ENCODE data around the gene PRLR.

PRLR gene

DNA sequence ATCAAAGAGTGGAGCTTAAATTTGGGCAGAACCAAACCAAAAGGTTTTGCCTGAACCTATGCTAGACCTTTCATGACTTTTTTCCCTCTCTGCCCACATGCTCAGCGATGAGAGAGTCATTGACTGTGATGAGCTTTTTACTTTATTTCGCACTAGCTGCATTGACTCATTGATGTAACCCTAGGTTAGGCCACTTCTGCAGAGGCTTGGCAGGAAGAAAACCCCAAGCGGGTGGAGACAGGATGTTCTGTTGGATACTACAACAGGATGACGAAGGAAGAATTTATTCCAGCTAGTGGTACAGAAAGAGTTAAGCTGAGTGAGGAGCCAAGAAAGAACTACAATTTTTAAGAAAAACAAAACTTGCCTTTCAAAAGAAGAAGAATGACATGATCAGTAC, 201.0 kb downstream of the PRLR start:
- DNase-seq = no peak

DNA sequence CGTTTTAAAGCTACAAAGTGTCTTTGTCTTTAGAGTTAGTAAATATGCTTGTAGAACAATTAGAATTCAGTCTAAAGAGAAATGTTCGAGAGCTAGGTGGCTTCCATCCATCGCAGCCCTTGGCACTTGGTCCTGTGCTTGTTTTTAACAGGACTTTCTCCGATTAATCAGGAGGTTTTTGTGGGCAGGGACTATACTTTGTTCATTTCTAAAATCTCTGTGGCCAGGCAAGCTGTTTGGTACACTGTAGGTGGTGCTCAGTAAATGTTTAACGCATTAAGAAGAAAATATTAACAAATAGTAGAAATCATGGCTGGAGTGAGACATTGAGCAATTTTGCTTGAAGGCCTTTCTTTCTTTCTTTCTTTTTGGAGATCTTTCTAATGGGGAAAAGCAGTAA, 203.3 kb downstream of the PRLR start:
- no peak for DNase-seq

DNA sequence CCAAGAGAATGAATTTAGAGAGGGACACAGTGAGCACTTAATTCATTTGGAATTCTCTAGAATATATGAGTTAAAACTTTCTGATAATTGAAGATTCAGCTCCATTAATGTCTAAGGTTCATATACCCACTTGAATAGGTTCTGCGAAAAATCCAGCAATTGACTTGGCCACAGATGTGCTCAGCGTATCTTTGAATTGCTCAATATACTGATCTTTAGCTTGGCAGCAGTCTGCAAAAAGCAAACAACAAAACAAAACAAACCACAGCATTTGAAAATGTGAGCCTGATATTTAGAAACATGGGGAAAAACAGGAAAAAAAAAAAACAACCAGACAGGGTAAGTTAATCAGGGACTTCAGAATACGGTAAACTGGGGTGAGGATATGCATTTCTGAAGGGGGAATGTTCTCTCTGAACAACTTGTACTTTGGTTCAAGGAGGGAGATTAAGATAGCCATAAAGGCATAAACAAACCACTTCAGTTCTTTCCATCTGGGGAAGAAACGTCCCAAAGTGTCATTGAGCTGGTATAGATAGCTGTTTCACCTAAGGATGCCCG, 203.9 kb downstream of the PRLR start:
- no peak for DNase-seq

DNA sequence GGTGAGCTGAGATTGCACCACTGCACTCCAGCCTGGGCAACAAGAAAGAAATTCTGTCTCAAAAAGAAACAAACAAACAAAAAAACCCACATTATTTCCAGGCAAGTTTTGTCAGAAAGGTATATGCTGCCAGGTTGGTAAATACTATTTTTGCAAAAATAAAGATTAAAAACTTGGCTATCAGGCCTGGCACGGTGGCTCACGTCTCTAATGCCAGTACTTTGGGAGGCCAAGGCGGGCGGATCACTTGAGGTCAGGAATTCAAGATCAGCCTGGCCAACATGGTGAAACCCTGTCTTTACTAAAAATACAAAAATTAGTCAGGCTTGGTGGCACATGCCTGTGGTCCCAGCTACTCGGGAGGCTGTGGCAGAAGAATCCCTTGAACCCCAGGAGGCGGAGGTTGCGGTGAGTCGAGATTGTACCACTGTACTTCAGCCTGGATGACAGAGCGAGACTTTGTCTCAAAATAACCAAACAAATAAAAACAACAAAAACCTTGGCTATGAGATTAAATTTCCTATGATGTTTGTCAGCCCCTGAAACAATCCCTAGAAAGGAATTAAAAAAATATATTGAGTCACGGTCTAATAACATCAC, 205.3 kb downstream of the PRLR start:
- DNase-seq = no peak

DNA sequence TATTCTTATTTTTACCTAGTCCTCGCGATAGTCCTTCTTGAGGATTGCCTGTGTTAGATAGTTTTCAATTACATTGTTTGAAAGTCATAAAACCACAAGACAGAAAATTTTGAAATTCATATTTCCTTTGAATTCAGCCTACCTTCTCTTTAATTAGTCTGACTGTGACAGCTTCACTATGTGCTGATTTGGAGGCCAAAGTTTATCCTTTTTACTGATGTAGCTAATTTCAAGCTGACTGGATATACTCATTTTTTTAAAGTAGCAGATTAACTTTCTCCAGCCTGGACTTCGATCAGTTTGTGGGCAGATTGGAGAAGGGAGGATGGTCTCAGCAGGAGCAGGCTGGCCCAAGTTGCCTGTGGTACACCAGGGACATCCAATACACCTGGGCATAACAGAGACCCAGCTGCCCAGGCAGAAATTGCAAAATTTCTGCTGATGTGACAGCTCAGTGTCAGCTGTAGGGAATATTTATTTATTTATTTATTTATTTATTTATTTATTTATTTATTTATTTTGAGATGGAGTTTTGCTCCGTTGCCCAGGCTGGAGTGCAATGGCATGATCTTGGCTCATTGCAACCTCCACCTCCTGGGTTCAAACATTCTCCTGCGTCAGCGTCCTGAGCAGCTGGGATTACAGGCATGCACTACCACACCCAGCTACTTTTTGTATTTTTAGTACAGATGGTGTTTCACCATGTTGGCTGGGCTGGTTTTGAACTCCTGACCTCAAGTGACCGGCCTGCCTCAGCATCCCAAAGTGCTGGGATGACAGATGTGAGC, 206.7 kb downstream of the PRLR start:
- DNase-seq = no peak

DNA sequence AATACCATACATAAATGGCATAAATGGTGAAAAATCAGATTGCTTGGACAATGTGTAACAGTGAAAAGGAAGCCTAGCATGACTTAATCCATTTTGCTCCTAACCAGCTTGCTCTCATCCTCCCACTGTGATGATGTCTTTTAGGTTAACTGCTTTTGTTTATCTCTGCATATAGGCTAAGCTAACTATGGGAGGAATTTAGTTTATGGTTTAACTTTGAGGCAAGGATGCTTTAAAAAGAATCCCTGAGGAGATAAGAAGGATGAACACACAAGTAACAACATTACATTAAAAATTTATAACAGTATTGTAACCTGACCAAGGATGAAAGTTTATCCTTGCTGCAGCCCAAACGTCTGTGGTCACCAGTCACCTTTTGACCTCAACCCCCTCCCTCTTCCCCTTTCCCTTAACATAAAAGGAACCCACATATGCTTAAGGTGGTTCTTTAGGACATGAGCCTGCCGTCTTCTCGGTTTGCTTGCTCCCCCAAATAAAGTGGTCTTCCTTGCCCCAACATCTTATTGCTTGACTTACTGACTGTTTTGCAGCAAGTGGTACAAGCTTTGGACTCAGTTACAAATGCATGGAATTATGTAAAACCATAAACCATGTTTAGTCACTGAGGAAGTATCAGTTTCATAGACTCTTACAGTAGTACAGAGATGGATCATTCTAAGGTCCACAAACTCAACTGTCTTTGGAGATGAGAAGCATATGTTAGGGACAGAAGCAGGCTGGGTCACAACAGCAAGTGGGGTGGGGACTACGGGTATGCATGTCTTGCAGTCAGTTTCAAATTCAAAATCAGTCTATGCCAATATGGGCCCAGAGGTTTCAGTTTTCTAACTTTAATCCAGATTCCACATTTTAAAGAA, 213.9 kb downstream of the PRLR start:
- no peak for DNase-seq

DNA sequence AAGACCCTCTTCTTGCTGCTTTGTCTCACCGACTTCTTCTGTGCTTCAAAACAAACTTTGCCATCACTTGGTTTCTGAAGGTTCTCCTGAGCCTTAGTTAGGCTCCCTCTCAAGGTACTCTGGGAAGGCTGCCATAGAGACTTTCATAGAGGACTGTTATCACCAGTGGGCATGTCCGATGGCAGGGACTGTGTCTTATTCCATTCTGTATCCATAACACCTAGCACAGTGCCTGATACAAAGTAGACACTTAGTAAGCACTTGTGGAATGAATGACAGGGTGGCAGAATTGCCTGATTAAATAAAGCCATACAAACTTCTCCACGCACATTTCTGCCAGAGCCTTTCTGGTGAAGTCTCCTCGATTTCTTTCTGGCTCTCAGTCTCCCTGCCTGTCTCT, 215.2 kb downstream of the PRLR start:
- no peak for DNase-seq

DNA sequence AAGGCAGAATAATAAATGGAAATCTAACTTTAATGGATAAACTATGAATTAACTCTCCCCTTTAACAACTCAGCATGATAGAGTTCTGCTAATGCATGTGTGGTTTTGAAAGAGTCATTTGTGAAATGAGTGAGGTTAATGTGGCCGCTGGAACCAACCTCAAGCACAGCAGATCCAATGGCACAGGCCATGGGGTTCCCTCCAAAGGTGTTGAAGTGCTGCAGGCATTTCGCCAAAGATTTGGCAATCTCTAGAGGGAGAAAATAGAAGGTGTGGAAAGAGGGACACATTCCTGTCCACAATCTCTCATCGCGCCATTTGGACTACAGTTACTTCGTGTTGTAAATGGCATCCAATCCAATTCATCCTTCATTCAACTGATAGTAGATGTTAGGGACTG, 217.5 kb downstream of the PRLR start:
- DNase-seq = no peak

DNA sequence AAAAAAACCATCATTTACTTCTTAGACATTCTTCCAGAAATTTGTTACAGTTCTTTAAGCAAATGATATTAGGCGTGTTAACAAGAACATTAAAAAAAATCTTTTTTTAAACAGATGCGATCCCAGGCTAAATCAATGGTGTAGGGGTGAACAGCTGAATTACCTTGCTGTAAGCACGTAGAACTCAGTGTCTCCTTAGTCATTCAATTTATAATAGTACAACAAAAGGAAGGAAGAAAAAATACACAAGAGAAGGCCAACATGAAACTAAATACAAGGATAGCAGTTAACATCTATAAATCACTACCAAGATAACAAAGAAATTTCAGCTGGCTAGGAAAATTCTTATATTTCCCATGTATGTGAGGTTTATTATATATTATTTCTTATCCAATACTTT, 217.9 kb downstream of the PRLR start:
- no peak for DNase-seq

DNA sequence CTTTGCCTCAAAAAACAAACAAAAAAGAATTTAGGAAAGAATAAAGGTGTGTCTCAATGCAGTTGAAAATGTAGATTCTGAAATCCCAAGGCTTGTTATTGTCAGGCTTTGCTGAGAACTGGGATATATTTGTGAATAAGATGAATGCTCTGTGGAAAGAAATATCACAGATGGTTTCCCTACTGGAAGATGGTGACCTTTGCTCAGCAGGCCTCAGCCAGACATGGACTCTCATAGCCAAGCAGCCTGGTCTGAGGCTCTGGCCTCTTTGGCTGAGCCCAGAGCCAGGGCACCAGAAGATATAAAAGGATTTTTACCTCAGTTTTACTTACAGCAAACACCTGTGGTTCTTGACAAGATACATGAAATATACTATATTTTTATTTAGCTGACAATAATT, 219.6 kb downstream of the PRLR start:
- no peak for DNase-seq

DNA sequence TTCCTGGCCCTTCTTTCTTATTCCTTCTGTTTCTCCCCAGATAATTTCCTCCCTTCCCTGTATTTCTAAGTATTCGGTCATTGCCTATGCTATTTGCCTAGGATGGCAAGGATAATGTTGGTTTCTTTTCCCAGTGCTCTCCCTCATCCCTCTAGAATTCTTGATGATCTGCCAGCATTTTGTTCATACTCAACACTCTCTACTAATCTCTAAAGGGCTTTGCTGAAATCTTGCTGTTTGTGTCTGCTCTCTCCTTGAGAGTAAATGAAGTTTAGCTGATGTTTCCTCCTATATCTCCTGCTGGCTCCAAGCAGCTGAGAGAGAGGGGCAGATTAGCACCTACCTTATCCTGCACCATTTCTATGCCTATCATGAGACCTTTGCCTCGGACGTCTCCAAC, 220.6 kb downstream of the PRLR start:
- no peak for DNase-seq

DNA sequence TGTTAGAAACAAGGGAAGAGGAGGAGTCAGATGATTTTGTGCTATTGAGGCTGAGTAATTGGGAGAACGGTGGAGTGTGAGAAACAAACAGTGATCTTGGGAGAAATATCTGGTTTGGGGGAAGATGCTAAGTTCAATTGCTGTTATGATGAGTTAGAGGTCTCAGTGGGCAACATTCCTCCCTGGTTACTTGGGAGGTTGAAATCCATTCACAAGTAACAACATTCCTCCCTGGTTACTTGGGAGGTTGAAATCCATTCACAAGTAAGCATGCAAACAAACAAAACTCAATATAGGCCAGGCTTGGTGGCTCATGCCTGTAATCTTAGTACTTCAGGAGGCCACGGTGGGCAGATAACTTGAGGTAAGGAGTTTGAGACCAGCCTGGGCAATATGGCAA, 221.3 kb downstream of the PRLR start:
- DNase-seq = no peak

DNA sequence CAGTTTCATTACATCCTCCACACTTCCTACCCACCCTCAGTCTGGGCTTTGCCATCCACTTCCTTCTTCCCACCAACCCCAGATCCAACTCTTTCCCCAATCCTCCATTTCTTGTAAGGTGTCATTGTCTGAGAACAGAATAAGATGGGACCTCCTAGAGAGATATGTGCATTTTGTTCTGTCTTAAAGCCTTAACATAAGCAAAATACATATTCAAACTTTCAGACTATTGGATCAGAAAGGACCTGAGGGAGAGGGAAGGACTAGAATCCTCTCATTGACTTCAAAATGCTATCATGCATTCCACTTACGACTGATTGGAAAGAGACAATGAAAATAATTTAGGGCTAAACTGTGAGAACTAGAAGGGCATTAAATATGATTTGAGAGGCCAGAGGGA, 225.5 kb downstream of the PRLR start:
- no peak for DNase-seq

DNA sequence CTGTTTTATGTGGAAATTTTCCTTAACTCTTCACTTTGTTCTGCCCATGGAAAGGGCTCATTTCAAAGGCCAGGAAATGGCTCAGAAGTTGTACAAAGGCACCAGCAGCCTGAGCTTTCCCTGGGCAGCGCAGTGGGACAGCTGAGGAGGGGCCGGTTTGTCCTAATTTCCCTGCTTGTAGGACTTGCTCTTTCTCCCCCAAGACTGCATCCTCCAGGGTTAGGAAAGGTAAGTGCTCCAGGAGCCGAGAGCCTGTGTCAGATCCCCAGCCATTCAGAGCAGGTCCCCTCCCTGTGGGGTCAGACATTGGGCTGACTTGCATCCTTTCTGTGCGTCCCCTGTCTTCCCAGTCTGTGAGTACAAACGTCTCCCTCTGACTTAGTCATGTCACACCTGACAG, 226.1 kb downstream of the PRLR start:
- DNase-seq = no peak

DNA sequence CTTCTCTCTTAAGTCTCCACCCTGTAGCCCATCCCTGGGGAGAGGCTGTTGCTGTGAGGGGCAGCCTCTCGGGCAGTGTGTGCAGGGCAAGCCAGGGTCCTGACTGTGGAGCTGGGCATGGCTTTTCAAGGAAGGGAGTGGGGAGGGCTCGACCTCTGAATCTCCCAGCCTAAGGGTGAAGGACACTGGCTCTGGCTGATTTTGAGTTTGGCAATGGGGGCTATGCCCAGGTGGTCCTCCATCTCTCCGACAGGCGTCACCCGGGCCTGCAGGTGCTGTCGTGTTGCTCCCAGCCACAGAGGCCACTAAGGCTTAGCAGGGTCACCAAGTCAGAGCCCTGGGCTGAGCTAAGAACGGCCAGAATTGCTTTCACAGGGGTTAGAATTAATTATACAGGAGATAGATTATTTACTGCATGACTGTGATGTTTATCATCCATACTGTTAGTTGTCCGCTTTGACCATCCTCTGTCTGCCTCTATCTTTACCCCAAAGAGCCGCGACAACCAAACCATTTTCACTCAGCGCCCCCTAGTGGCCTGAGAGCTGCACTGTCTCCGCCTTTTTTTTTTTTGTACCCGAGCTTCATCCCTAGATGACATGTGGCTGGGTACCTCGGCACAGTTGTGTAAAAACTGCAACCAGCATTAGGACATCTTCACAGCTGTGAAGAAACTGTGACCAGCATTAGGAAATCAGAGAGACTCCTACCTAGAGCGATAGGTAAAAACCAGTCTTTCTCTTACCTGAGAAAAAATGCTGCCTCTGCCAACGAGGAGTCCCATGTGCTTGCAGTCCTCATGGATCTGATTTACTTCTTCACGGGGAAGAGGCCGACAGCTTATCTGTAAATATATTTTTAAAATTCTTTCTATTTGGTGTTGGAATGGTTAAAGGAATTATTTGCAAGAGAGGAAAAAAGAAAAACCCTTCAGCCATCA, 227.0 kb downstream of the PRLR start:
- peak; percentile 53 for DNase-seq

DNA sequence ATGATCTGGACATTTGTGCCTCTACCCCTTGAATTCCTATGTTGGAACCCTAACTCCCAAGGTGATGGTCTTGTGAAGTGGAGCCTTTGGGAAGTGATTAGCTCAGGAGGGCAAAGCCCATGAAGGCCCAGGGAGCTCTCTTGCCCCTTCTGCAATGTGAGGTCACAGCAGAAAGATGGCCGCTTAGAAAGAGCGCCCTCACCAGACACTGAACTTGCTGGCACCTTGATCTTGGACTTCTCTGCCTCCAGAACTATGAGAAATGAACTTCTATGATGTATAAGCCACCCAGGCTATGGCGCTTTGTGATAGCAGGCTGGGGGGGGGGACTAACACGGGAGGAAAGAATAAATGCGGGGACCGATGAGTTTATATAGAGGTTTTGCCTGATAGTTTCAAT, 227.8 kb downstream of the PRLR start:
- DNase-seq = no peak

DNA sequence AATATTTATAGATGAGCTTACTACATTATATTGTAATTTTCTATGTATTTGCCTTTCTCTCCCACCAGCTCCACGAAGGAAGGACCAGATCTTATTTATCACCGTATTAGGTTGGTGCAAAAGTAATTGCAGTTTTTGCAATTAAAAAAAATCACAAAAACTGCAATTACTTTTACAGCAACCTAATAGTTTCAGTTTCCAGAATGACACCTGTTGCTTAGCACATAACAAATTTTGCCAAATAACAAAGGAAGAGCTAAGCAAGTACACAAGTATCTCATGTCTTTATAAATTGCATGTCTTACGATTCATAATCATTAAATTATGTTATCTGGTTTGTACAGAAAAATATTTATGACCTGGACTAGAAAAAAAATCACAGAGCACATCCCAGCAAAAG, 228.4 kb downstream of the PRLR start:
- no peak for DNase-seq
